Osteocyte (in vitro differentiated cells): Measurements from ENCODE around the gene FOLR1. TPM values are rescaled to one million over a fixed set of nuclear protein-coding genes. Genes with fewer than 3 reads are reported as not detected.
"Not testable (repeated sequence)": the region's sequence is repeated elsewhere in the genome, so short reads cannot be mapped to it uniquely, and the experiment has no call there.

ENCODE experiments used
- DNase-seq: peaks from one replicate; pipeline ENCODE4 v3.0.0; 2021; ENCODE audit warnings: mixed read lengths; ENCODE audit not compliant: unreplicated experiment; ENCODE audit errors: extremely low spot score
- H3K27ac Mint-ChIP-seq: one replicate; pipeline ENCODE4 v1.8.0; 2021; ENCODE audit warnings: mild to moderate bottlenecking, mixed read lengths; ENCODE audit not compliant: unreplicated experiment
- H3K27me3 Mint-ChIP-seq: one replicate; pipeline ENCODE4 v1.8.0; 2021; ENCODE audit warnings: mixed read lengths; ENCODE audit not compliant: unreplicated experiment
- H3K36me3 Mint-ChIP-seq: one replicate; pipeline ENCODE4 v1.8.0; 2021; ENCODE audit warnings: mixed read lengths; ENCODE audit not compliant: unreplicated experiment
- H3K4me1 Mint-ChIP-seq: one replicate; pipeline ENCODE4 v1.8.0; 2021; ENCODE audit warnings: mixed read lengths; ENCODE audit not compliant: unreplicated experiment
- H3K4me3 Mint-ChIP-seq: one replicate; pipeline ENCODE4 v1.8.0; 2021; ENCODE audit warnings: mild to moderate bottlenecking, moderate library complexity, mixed read lengths; ENCODE audit not compliant: unreplicated experiment
- H3K9me3 Mint-ChIP-seq: one replicate; pipeline ENCODE4 v1.8.0; 2021; ENCODE audit warnings: mixed read lengths; ENCODE audit not compliant: unreplicated experiment
- CTCF ChIP-seq: fragments of 200-600 bp; sonication (generic); IDR thresholded peaks from 2 replicates; pipeline ENCODE4 v1.5.0; 2021; ENCODE audit warnings: antibody characterized with exemption, mild to moderate bottlenecking, moderate library complexity
- long read RNA-seq: library from polyadenylated mRNA; unstranded; transcript quantifications from one replicate; pipeline ENCODE4 v2.0.0, GENCODE V29; 2021
- total RNA-seq: library from RNA; stranded (reverse); gene quantifications from 2 replicates; pipeline ENCODE4 v1.2.1, GENCODE V29; 2021

The FOLR1 gene
- not detected in 2 replicates for total RNA-seq
- long read RNA-seq, result 0 reads

GRCh38 chr11:72191961-72192381 lies at the start of gene FOLR1:
TSS of gene FOLR1 (plus strand) at chr11:72192140. CDS start at chr11:72192174, 34 bp downstream.
- Mint-ChIP-seq H3K36me3 (no peaks in the 10 kb centered on the region), H3K27me3 (no peaks in the 10 kb centered on the region), H3K9me3 (no peaks in the 10 kb centered on the region), H3K4me1 (no peaks in the 10 kb centered on the region), H3K4me3 (no peak within 1 kb of the TSS), H3K27ac (no peak within 1 kb of the TSS)
- TF ChIP-seq CTCF, result no peak
- no peak for DNase-seq

GRCh38 chr11:72142543-72142942 lies 49.4 kb upstream of the FOLR1 start:
- not testable (repeated sequence) for H3K27ac Mint-ChIP-seq, H3K4me3 Mint-ChIP-seq, H3K4me1 Mint-ChIP-seq, H3K36me3 Mint-ChIP-seq, DNase-seq, H3K9me3 Mint-ChIP-seq
- H3K27me3 Mint-ChIP-seq, result peaks cover 25% of the 10 kb centered on the region

- H3K27me3 Mint-ChIP-seq, result peaks cover 25% of the 10 kb centered on the region
- H3K27ac Mint-ChIP-seq, result no peak overlapping the region
- TF ChIP-seq CTCF, result no peak
- DNase-seq, result no peak
- H3K36me3 Mint-ChIP-seq, result no peaks in the 10 kb centered on the region
- H3K9me3 Mint-ChIP-seq, result no peaks in the 10 kb centered on the region
- H3K4me1 Mint-ChIP-seq, result no peaks in the 10 kb centered on the region
- H3K4me3 Mint-ChIP-seq, result no peak overlapping the region
Observed at GRCh38 chr11:72144807-72145565, 47.0 kb upstream of the FOLR1 start.

- Mint-ChIP-seq H3K27me3 (peaks cover 24% of the 10 kb centered on the region), H3K27ac (no peak overlapping the region), H3K4me1 (no peaks in the 10 kb centered on the region), H3K36me3 (no peaks in the 10 kb centered on the region), H3K9me3 (no peaks in the 10 kb centered on the region), H3K4me3 (no peak overlapping the region)
- no peak for DNase-seq
- TF ChIP-seq CTCF, result no peak
Observed at GRCh38 chr11:72146625-72147024, 45.3 kb upstream of the FOLR1 start.

- no peak for TF ChIP-seq CTCF
- no peak for DNase-seq
- no peaks in the 10 kb centered on the region for H3K9me3 Mint-ChIP-seq
- no peaks in the 10 kb centered on the region for H3K36me3 Mint-ChIP-seq
- no peak overlapping the region for H3K27ac Mint-ChIP-seq
- H3K4me3 Mint-ChIP-seq, result no peak overlapping the region
- H3K27me3 Mint-ChIP-seq, result peaks cover 45% of the 10 kb centered on the region
- H3K4me1 Mint-ChIP-seq, result no peaks in the 10 kb centered on the region
Observed at GRCh38 chr11:72150882-72151281, 41.1 kb upstream of the FOLR1 start.

- not testable (repeated sequence) for H3K36me3 Mint-ChIP-seq, DNase-seq, H3K27ac Mint-ChIP-seq, H3K4me3 Mint-ChIP-seq, H3K4me1 Mint-ChIP-seq, H3K9me3 Mint-ChIP-seq
- peaks cover 52% of the 10 kb centered on the region for H3K27me3 Mint-ChIP-seq
Observed at GRCh38 chr11:72153874-72154273, 38.1 kb upstream of the FOLR1 start.
